Smooth muscle cell (in vitro differentiated cells): ENCODE results near the gene USH1G. TPM values are rescaled to one million over a fixed set of nuclear protein-coding genes. Genes with fewer than 3 reads are reported as not detected.

ENCODE experiments used
- DNase-seq: peaks from one replicate; lab custom pipeline; 2025; ENCODE audit not compliant: unreplicated experiment; lab: John Stamatoyannopoulos, UW
- H2AFZ ChIP-seq: fragments of 200-600 bp; sonication (generic); 2 replicates; pipeline ENCODE4 v1.6.0; 2016; ENCODE audit warnings: antibody characterized with exemption, low read depth, mild to moderate bottlenecking
- H3F3A ChIP-seq: fragments of 200-600 bp; sonication (generic); 2 replicates; pipeline ENCODE4 v1.6.0; 2017; ENCODE audit warnings: antibody characterized with exemption, low read depth
- H3K27ac ChIP-seq: fragments of 200-600 bp; sonication (generic); 2 replicates; pipeline ENCODE4 v1.5.1; 2016; ENCODE audit warnings: low read depth, mild to moderate bottlenecking
- H3K27me3 ChIP-seq: fragments of 200-600 bp; sonication (generic); 2 replicates; pipeline ENCODE4 v1.6.1; 2016; ENCODE audit warnings: low read depth, mild to moderate bottlenecking
- H3K36me3 ChIP-seq: fragments of 200-600 bp; sonication (generic); 2 replicates; pipeline ENCODE4 v1.5.1; 2016; ENCODE audit warnings: low read depth
- H3K4me1 ChIP-seq: fragments of 200-600 bp; sonication (generic); 2 replicates; pipeline ENCODE4 v1.5.1; 2016; ENCODE audit warnings: low read depth
- H3K4me2 ChIP-seq: fragments of 200-600 bp; sonication (generic); 2 replicates; pipeline ENCODE4 v1.6.0; 2016; ENCODE audit warnings: mild to moderate bottlenecking
- H3K4me3 ChIP-seq: fragments of 200-600 bp; sonication (generic); 2 replicates; pipeline ENCODE4 v1.5.1; 2016; ENCODE audit warnings: mild to moderate bottlenecking
- H3K79me2 ChIP-seq: fragments of 200-600 bp; sonication (generic); 2 replicates; pipeline ENCODE4 v1.6.0; 2016; ENCODE audit warnings: low read depth, mild to moderate bottlenecking
- H3K9ac ChIP-seq: fragments of 200-600 bp; sonication (generic); 2 replicates; pipeline ENCODE4 v1.6.0; 2016; ENCODE audit warnings: low read depth
- H3K9me3 ChIP-seq: fragments of 200-600 bp; sonication (generic); replicated peaks from 2 replicates; pipeline ENCODE4 v1.5.1; 2016; ENCODE audit warnings: low read depth
- H4K20me1 ChIP-seq: fragments of 200-600 bp; sonication (generic); 2 replicates; pipeline ENCODE4 v1.6.0; 2016; ENCODE audit warnings: low read depth
- CTCF ChIP-seq: fragments of 200-600 bp; sonication (generic); IDR thresholded peaks from 2 replicates; pipeline ENCODE4 v1.5.1; 2017; ENCODE audit warnings: borderline replicate concordance, mild to moderate bottlenecking, antibody characterized with exemption; ENCODE audit not compliant: insufficient read depth, poor library complexity, severe bottlenecking
- WGBS: methylation state at CpG from one replicate; pipeline ENCODE4 v1.1.7; 2016; ENCODE audit warnings: low lambda C conversion rate; 5-methylcytosine and 5-hydroxymethylcytosine counted together
- polyA plus RNA-seq: library from polyadenylated mRNA; unstranded; fragments of >200 nt; fragmentation: Nextera tagmentation; extraction: Ambion mirVana; gene quantifications from 2 replicates; pipeline ENCODE4 v1.2.1, GENCODE V29; 2016
- total RNA-seq: library from RNA; depleted of rRNA; stranded (reverse); fragments of >200 nt; gene quantifications from 2 replicates; pipeline ENCODE4 v1.2.3, GENCODE V29; 2014

Gene USH1G
- total and polyA plus RNA-seq, 2 experiments from 2014 or later: 0.32 to 0.49 TPM

- Histone ChIP-seq H3F3A (no peaks in the 10 kb centered on the region), H3K9me3 (no peaks in the 10 kb centered on the region), H2AFZ (no peak overlapping the region), H3K36me3 (no peaks in the 10 kb centered on the region), H3K27ac (no peak overlapping the region), H3K4me3 (no peak overlapping the region), H3K4me1 (no peaks in the 10 kb centered on the region), H3K4me2 (no peak overlapping the region), H4K20me1 (no peaks in the 10 kb centered on the region), H3K79me2 (no peaks in the 10 kb centered on the region), H3K27me3 (peaks cover 41% of the 10 kb centered on the region), H3K9ac (no peak overlapping the region)
- WGBS: 81% methylated on average over 11 of the region's 11 CpGs
- no peak for DNase-seq
- no peak for TF ChIP-seq CTCF
These were observed 24.6 kb downstream of the USH1G start for GRCh38 chr17:74898376-74898946.

DNA sequence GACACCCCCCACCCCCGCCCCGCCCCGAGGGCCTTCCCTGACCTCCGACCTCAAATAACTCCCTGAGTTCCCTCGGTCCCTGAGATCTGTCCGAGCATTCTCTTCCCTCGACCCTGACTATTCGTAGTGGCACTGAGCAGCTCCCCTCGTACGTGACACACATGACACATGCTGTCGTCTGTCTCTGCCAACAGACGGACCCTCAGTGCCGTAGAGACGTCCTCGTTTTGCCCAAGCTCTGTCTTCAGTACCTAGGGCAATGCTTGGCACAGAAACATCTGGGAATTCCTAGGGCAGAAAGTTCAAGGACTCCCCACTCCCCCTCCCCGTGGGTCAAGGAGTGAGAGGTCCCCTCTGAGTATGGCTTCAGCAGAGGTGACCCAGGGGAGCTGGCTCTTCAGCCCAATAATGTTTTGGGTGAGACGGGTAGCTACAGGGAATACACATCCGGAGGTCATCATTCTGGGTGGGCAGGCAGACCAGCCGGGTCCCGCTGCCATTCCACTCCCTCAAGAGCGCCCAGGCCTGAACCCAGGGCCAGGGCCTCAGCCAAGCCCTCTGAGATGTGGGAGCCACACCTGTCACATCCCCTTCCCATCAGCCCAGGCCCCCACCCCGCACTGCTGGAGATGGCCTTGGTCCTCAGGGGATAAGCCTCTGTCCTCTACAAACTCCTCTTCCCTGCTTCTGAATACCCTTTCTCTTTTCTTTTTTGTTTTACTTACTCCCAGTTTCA, 29.0 kb downstream of the USH1G start:
- Histone ChIP-seq H3K27me3 (peaks cover 66% of the 10 kb centered on the region), H3K9me3 (no peaks in the 10 kb centered on the region), H4K20me1 (no peaks in the 10 kb centered on the region), H3K79me2 (no peaks in the 10 kb centered on the region), H3F3A (no peaks in the 10 kb centered on the region), H3K4me1 (no peaks in the 10 kb centered on the region), H3K36me3 (no peaks in the 10 kb centered on the region), H3K4me3 (peak overlapping the region; percentile 44), H3K4me2 (peak overlapping the region; percentile 82), H3K27ac (no peak overlapping the region), H2AFZ (no peak overlapping the region), H3K9ac (no peak overlapping the region)
- no peak for DNase-seq
- TF ChIP-seq CTCF: no peak
- WGBS: 43% methylated on average over 19 of the region's 22 CpGs

DNA sequence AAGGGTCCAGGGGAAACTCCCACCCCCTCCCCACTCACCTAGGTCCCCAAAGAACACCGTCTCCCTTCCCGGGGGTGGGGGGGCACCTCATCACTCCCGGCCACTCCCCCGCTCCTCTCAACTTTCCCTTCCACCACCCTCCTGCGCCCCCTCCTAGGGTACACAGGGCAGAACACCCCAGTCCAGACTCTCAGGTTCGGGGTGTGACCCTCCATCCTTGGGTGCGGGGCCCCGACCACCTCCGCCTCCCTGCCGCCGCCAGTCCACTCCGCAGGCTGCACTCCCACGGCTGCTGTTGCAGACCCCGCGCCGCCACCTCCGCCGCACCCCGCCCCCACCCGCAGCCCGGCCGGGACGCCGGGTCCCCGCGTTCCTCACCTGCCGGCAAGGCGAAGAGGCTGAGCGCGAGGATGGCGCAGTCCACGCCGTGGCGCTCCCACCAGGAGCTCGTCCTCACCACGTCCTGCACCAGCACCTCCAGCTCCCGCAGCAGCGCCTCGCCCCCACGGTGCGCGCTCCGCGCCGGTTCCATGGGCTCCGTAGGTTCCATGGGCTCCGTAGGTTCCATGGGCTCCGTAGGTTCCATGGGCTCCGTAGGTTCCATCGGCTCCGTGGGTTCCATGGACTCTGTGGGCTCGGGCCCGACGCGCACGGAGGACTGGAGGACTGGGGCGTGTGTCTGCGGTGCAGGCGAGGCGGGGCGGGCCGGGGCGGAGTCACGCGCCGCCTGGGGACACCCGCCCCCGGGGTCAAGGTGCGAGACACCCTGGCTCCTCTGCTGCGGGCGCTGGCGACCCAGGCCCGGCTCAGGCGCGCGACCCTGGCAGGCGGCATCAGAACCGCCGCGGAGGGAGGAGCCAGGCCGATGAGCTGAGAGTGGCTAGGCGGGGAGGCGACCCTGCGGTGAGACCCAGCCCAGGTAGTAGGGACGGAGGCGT, 29.8 kb downstream of the USH1G start, which contains the start of gene FADS6:
Gene FADS6 (minus strand): TSS at position 660 of the 938 bp plus-strand sequence. CDS start 38 bp downstream, at position 622.
- TF ChIP-seq CTCF: no peak
- peaks cover 66% of the 10 kb centered on the region for H3K27me3 ChIP-seq
- H3K4me1 ChIP-seq: no peaks in the 10 kb centered on the region
- H3F3A ChIP-seq: no peaks in the 10 kb centered on the region
- peak within 1 kb of the TSS; percentile 82 for H3K4me2 ChIP-seq
- no peak for DNase-seq
- no peaks in the 10 kb centered on the region for H4K20me1 ChIP-seq
- no peak within 1 kb of the TSS for H3K27ac ChIP-seq
- no peaks in the 10 kb centered on the region for H3K9me3 ChIP-seq
- peak within 1 kb of the TSS; percentile 15 for H2AFZ ChIP-seq
- H3K9ac ChIP-seq: no peak within 1 kb of the TSS
- under 1% methylated on average over 31 of the region's 86 CpGs for WGBS
- H3K79me2 ChIP-seq: no peaks in the 10 kb centered on the region
- H3K4me3 ChIP-seq: peak within 1 kb of the TSS; percentile 44
- no peaks in the 10 kb centered on the region for H3K36me3 ChIP-seq
